GM12875 (cell line): Measurements from ENCODE around the gene DNAJC9.

ENCODE experiments used
- H3K4me3 ChIP-seq: one replicate; pipeline ENCODE4 v1.5.1; 2011; ENCODE audit warnings: low read depth, low read length, control low read depth
- TF ChIP-seq, protein P1 (sequence below): IDR thresholded peaks from 2 replicates; pipeline ENCODE4 v1.5.1; 2011; ENCODE audit warnings: low read depth, mild to moderate bottlenecking, control low read depth, inconsistent platforms, low read length, moderate library complexity, borderline replicate concordance; ENCODE audit not compliant: insufficient read depth

Gene DNAJC9

GRCh38 chr10:73251683-73252444 is 4.8 kb upstream of the DNAJC9 start:
- TF ChIP-seq, protein P1, sequence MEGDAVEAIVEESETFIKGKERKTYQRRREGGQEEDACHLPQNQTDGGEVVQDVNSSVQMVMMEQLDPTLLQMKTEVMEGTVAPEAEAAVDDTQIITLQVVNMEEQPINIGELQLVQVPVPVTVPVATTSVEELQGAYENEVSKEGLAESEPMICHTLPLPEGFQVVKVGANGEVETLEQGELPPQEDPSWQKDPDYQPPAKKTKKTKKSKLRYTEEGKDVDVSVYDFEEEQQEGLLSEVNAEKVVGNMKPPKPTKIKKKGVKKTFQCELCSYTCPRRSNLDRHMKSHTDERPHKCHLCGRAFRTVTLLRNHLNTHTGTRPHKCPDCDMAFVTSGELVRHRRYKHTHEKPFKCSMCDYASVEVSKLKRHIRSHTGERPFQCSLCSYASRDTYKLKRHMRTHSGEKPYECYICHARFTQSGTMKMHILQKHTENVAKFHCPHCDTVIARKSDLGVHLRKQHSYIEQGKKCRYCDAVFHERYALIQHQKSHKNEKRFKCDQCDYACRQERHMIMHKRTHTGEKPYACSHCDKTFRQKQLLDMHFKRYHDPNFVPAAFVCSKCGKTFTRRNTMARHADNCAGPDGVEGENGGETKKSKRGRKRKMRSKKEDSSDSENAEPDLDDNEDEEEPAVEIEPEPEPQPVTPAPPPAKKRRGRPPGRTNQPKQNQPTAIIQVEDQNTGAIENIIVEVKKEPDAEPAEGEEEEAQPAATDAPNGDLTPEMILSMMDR, result no peak

GRCh38 chr10:73248259-73248724 is 1.2 kb upstream of the DNAJC9 start:
- no peak overlapping the region for H3K4me3 ChIP-seq
- TF ChIP-seq, protein P1, result no peak

More at GRCh38 chr10:73251683-73252444, 4.8 kb upstream of the DNAJC9 start:
- peak overlapping the region; percentile 80 for H3K4me3 ChIP-seq

DNA sequence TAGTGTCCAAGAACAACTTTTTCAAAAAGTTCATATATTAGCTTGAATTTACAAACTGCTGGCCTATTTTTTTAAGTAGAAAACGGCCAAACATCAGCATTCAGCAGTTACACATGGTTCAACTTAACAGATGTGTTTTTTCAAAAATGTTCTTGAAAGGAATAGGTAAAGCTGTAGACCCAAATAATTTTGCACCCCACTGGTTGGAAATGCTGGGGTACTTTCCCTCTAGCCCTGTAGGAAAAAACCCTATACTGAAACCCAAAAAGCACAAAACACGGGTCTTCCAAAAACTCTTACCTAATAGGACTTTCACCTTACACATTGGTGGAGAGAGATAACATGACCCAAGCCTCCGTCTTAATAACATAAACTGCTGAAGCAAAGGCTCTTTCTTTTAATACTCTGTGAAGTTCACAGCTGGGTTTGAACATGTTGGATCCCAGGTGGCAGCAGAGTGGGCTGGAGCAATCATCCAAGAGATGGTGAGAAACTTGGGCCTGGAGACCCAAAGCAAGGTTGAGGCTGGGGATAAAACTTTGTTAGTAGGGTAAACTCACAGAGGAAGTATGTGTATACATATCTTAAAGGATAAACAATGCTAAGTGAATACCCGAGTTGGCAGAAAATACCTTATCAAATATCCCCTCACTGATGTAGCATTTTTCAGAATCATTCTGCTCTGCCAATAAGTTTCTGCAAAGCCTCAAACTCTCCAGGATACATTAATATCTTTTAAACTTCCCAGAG is 629 bp upstream of the DNAJC9 start:
- TF ChIP-seq, protein P1, result no peak

DNA sequence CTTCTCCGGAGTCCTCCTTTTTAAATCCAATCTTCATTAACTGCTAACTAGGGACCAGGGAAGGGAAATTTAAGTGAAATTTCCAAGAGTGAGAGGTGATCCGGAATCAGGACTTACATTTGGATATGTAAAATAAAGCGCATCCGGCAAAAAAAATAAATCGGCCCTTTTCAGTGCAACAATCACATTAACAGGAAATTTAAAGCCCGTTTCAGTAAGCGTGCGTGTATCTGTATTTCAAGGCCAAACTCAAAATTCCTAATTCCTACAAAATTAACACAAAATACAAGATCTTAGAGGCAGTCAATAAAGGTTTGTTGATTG is 771 bp downstream of the DNAJC9 start:
- TF ChIP-seq, protein P1, result no peak
- peak overlapping the region; percentile 77 for H3K4me3 ChIP-seq

More for the DNA sequence above, 629 bp upstream of the DNAJC9 start:
- H3K4me3 ChIP-seq, result peak overlapping the region; percentile 77

- peak overlapping the region; percentile 39 for H3K4me3 ChIP-seq
- TF ChIP-seq, protein P1, result no peak
Observed at GRCh38 chr10:73244866-73245477, 2.1 kb downstream of the DNAJC9 start.

DNA sequence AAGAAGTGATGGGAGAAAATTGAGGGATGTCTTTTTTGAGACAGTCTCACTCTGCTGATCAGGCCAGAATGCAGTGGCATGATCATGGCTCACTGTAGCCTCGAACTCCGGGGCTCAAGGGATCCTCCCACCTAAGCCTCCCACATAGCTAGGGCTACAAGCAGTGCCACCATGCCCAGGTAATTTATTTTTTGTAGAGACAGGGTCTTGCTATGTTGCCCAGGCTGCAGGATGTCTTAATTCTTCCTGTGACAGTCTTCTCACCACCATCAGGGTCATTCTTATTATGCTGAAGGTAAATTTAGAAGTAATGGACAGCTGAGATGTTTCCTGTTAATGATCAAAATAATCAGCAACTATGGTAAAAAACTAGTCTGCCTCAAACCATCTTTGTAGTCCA is 7.1 kb downstream of the DNAJC9 start:
- TF ChIP-seq, protein P1, result no peak
- no peak overlapping the region for H3K4me3 ChIP-seq
